IPS DF 6.9 (cell line): ENCODE data around the gene HIVEP1.

ENCODE experiments used
- DNase-seq: peaks from one replicate; pipeline ENCODE4 v3.0.0-alpha.2; 2013; ENCODE audit warnings: low read depth, low spot score
- H3K27ac ChIP-seq: one replicate; pipeline ENCODE4 v1.5.1; 2013; ENCODE audit warnings: low read length, control low read depth
- H3K27me3 ChIP-seq: 2 replicates; pipeline ENCODE4 v1.6.1; 2013; ENCODE audit warnings: mild to moderate bottlenecking, low read length; ENCODE audit not compliant: control insufficient read depth, insufficient read depth
- H3K36me3 ChIP-seq: 2 replicates; pipeline ENCODE4 v1.6.1; 2013; ENCODE audit warnings: low read length; ENCODE audit not compliant: control insufficient read depth, insufficient read depth
- H3K4me1 ChIP-seq: 2 replicates; pipeline ENCODE4 v1.6.1; 2013; ENCODE audit warnings: low read length; ENCODE audit not compliant: control insufficient read depth, insufficient read depth
- H3K4me3 ChIP-seq: 2 replicates; pipeline ENCODE4 v1.5.1; 2013; ENCODE audit warnings: mild to moderate bottlenecking, low read length
- H3K9me3 ChIP-seq: 2 replicates; pipeline ENCODE4 v1.6.1; 2013; ENCODE audit warnings: low read length, inconsistent platforms; ENCODE audit not compliant: control insufficient read depth, insufficient read depth
- WGBS: extraction: QIAGEN DNeasy Blood & Tissue Kit; methylation state at CpG from one replicate; pipeline ENCODE4 v1.1.7; 2013; ENCODE audit warnings: mixed read lengths, missing lambda C conversion rate; ENCODE audit not compliant: insufficient read length, insufficient coverage; 5-methylcytosine and 5-hydroxymethylcytosine counted together

The HIVEP1 gene

DNA sequence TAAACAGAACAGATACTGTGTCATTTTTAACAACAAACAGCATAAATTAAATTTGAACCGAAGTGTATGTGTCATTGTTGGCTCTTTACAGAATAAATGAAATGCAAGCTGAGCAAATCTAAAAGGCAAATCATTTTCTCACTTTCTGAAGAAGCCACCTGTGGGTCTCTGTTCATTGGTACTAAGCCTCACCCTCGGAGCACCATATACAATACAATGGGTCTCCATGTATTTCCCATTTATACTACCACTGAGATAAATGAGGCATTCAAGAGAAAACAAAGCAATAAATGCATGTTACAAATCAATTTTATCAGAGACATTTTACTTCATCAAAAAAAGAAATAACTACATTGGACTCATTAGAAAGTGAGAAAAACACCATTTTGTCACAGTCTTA is 38.9 kb upstream of the HIVEP1 start:
- no peak for DNase-seq
- Histone ChIP-seq H3K27ac (no peak overlapping the region), H3K27me3 (no peaks in the 10 kb centered on the region; the same call in 1 of the 2 replicates), H3K9me3 (no peaks in the 10 kb centered on the region), H3K36me3 (no peaks in the 10 kb centered on the region), H3K4me1 (peaks cover 9% of the 10 kb centered on the region; the same call in 1 of the 2 replicates), H3K4me3 (no peak overlapping the region)
- no CpG with 5 or more reads among the region's 2 CpGs for WGBS

DNA sequence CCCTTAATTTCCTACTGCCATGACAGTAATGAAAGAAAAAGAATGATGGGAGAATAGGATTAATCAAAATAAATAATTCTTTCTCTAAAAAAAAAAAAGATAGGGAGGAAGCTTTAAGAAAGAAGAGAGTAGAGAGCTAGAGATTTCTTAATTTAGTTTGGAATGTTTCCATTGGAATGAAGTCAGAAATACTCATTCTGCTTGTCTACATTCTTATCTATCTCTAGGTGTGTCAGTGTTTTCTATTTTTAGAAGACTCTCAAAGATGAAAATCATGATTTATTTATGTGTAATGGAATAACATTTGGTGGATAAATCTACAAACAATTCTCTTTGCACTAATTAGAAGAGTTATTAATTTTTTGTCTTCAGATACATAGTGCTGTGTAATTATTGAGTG is 38.0 kb upstream of the HIVEP1 start:
- Histone ChIP-seq H3K4me1 (peaks cover 9% of the 10 kb centered on the region; the same call in 1 of the 2 replicates), H3K36me3 (no peaks in the 10 kb centered on the region), H3K27me3 (no peaks in the 10 kb centered on the region; the same call in 1 of the 2 replicates), H3K9me3 (no peaks in the 10 kb centered on the region), H3K4me3 (no peak overlapping the region), H3K27ac (no peak overlapping the region)
- DNase-seq: no peak

DNA sequence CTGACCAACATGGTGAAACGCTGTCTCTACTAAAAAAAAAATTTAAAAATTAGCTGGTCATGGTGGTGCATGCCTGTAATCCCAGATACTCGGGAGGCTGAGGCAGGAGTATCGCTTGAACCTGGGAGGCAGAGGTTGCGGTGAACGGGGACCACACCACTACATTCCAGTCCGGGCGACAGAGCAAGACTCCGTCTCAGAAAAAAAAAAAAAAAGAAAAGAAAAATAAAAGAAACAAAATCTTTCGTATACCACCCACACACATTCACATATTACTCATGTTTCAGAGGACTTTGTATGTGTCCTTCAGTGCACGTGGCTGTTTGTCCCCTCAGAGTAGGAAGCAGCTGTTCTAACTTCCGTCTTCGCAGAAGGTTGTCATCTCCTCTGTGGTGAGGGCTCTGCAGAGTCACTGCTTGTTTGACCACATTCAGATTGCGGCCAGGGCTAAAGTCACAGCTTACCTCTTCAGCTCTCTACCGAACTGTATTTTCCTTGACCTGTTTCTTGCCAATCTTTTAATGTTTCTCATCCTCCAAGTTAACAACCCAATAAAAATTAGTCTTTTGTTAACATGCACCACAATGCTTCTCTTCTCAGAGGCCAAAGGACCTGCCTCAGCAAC is 36.6 kb upstream of the HIVEP1 start:
- no CpG with 5 or more reads among the region's 14 CpGs for WGBS
- DNase-seq: no peak
- H3K36me3 ChIP-seq: no peaks in the 10 kb centered on the region
- H3K4me3 ChIP-seq: no peak overlapping the region
- H3K27me3 ChIP-seq: no peaks in the 10 kb centered on the region; the same call in 1 of the 2 replicates
- no peak overlapping the region for H3K27ac ChIP-seq
- H3K9me3 ChIP-seq: no peaks in the 10 kb centered on the region
- H3K4me1 ChIP-seq: peaks cover 9% of the 10 kb centered on the region; the same call in 1 of the 2 replicates

DNA sequence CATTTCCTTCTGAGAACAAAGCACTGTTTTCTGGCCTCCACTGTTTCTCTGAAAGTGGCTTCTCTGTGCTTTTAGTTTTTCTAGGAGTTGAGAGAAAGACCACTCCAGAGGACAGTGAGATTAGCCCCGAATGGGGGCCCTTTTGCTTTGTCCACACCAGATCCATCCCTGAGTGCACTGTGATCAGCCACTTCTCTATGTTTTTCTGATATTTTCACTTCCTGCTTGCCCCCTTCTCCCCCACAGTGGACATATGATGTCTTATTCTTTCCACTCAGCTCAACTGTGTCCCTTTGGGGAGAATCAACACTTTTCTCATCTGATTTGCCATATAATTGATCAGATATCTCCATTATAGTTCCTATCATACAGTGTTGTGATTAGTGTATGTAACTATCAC is 35.6 kb upstream of the HIVEP1 start:
- no peak for DNase-seq
- Histone ChIP-seq H3K27ac (no peak overlapping the region), H3K36me3 (no peaks in the 10 kb centered on the region), H3K4me3 (no peak overlapping the region), H3K9me3 (no peaks in the 10 kb centered on the region), H3K27me3 (no peaks in the 10 kb centered on the region; the same call in 1 of the 2 replicates), H3K4me1 (peaks cover 9% of the 10 kb centered on the region; the same call in 1 of the 2 replicates)
- WGBS: no CpG with 5 or more reads among the region's 1 CpG

DNA sequence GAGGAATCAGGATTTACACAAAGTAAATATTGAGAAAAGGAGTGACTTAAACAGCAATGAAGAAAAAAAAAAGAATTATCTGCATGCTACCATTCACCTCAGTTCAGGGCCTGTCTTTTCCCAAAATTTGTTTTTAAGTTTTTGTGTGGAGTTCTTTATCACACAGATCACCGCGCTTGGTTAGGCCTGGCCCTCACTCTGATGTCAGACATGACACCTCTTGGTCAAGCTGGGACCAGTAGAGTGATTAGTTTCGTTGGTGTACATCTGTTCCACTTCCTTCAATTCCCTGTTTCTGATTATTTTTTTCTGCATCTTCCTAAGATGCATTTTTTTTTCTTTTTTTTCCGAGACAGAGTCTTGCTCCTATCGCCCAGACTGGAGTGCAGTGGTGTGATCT is 34.9 kb upstream of the HIVEP1 start:
- WGBS: no CpG with 5 or more reads among the region's 5 CpGs
- Histone ChIP-seq H3K36me3 (no peaks in the 10 kb centered on the region), H3K4me3 (no peak overlapping the region), H3K4me1 (peaks cover 8% of the 10 kb centered on the region; the same call in 1 of the 2 replicates), H3K27ac (no peak overlapping the region), H3K27me3 (no peaks in the 10 kb centered on the region; the same call in 1 of the 2 replicates), H3K9me3 (no peaks in the 10 kb centered on the region)
- no peak for DNase-seq

DNA sequence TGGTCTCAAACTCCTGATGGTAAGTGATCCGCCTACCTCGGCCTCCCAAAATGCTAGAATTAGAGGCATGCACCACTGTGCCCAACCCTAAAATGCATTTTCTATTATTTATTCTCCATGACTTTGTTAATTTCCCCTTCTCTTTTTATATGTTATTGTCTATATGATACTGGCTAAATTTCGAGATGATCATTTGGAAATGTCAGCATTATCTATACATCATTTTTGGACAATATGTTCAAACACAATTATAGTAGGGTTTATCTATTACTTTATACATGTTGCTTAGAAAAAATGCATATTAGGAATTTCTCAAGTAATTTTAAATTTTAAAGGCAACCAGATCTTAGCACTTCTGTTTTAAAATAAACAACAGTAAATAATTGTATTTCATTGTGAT is 34.4 kb upstream of the HIVEP1 start:
- Histone ChIP-seq H3K4me1 (peaks cover 2% of the 10 kb centered on the region; the same call in 1 of the 2 replicates), H3K4me3 (no peak overlapping the region), H3K9me3 (no peaks in the 10 kb centered on the region), H3K27me3 (no peaks in the 10 kb centered on the region; the same call in 1 of the 2 replicates), H3K36me3 (no peaks in the 10 kb centered on the region), H3K27ac (no peak overlapping the region)
- no peak for DNase-seq
- no CpG with 5 or more reads among the region's 3 CpGs for WGBS

DNA sequence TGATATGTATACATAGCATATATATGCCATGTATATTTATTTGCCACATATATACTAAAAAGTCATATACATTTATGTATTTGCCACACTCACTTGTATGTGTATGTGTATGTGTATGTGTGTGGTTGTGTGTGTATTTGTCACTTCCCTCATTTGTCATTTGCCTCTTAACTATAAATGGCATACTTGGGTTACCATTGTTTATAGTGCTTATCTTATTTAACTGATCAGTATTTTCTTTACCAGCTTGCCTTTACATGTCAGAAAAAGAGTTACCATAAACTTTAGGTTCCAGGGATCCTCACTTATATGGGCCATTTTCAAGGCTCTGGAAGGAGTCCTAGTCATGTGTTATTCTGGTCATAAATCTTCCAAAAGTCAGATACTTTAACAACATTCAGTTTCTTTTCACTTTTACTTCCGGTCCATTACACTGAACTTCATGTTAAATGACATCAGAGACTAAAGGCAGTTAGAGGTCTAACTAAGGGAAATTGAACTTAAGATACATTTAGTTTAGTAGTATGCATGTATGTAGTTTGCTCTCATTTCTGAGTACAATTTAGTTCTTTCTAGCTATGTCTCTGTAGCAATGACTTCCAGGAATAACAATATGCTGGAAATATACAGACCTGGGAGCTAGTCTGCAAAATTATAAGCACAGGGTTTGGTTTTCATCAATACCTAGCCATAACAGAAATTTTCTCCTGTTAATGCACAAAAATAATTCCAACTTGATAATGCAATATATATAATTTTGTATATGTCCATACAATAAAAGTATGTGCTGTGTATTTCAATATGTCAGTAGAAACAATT is 33.7 kb upstream of the HIVEP1 start:
- H3K36me3 ChIP-seq: no peaks in the 10 kb centered on the region
- 0 out of 2 replicates have a peak, but pooled peaks cover under 1% of the 10 kb centered on the region for H3K4me1 ChIP-seq
- H3K27me3 ChIP-seq: no peaks in the 10 kb centered on the region; the same call in 1 of the 2 replicates
- H3K9me3 ChIP-seq: no peaks in the 10 kb centered on the region
- no CpG with 5 or more reads among the region's 1 CpG for WGBS
- H3K4me3 ChIP-seq: no peak overlapping the region
- DNase-seq: no peak
- no peak overlapping the region for H3K27ac ChIP-seq

DNA sequence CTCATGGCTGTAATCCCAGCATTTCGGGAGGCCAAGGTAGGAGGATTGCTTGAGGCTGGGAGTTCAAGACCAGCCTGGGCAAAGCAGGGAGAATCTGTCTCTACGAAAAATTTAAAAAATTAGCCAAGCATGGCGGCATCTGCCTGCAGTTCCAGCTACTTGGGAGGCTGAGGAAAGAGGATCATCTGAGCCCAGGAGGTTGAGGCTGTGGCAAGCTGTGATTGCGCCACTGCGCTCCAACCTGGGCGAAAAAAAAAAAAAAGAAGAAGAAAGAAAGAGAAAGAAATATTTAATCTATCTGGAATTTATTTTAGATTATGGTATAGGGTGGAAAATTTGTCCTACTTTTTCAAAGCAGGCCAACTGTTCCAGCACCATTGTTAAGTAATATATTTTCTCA is 32.2 kb upstream of the HIVEP1 start:
- H3K27me3 ChIP-seq: no peaks in the 10 kb centered on the region; the same call in 1 of the 2 replicates
- no CpG with 5 or more reads among the region's 6 CpGs for WGBS
- H3K36me3 ChIP-seq: no peaks in the 10 kb centered on the region
- no peak overlapping the region for H3K4me3 ChIP-seq
- H3K27ac ChIP-seq: no peak overlapping the region
- 0 out of 2 replicates have a peak, but pooled peaks cover 2% of the 10 kb centered on the region for H3K4me1 ChIP-seq
- no peak for DNase-seq
- no peaks in the 10 kb centered on the region for H3K9me3 ChIP-seq

DNA sequence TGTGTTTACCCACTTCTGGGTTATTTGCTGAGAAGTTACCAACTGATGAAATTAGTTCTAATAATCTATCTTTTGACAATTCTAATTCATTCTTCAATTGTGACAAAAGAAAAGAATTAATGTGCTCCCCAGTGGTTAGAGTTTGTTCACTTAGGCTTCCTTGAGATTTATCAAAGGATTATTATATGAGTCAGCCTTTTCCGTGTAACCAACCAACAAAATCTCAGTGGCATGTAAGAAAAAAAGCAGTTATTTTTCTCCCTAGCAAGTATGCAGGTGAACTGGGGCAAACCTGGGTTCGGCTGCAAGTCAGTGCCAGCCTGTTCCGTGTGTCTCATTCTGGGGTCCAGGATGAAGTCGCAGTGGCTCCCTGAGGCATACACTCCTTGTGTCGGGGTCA is 28.8 kb upstream of the HIVEP1 start:
- WGBS: no CpG with 5 or more reads among the region's 5 CpGs
- H3K36me3 ChIP-seq: no peaks in the 10 kb centered on the region
- H3K27ac ChIP-seq: no peak overlapping the region
- H3K4me3 ChIP-seq: no peak overlapping the region
- no peak for DNase-seq
- no peaks in the 10 kb centered on the region for H3K9me3 ChIP-seq
- no peaks in the 10 kb centered on the region for H3K27me3 ChIP-seq
- H3K4me1 ChIP-seq: 0 out of 2 replicates have a peak, but pooled peaks cover 2% of the 10 kb centered on the region

DNA sequence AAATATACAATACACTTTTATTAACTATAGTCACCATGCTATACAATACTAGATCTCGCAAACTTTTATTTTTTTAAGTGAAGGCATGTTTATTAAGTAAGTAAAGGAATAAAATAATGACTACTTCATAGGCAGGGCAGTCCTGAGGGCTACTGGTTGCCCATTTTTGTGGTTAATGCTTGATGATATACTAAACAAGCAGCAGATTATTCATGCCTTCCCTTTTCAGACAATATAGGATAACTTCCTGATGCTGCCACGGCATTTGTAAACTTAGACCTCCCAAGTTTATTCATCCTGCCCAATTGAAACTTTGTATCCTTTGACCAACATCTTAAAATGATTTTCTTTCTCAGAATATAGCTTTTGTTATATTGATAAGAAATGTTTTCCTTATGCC is 24.7 kb upstream of the HIVEP1 start:
- H3K4me1 ChIP-seq: 0 out of 2 replicates have a peak, but pooled peaks cover 2% of the 10 kb centered on the region
- no peaks in the 10 kb centered on the region for H3K27me3 ChIP-seq
- no peak for DNase-seq
- no peaks in the 10 kb centered on the region for H3K9me3 ChIP-seq
- no peak overlapping the region for H3K27ac ChIP-seq
- no CpG with 5 or more reads among the region's 2 CpGs for WGBS
- H3K36me3 ChIP-seq: no peaks in the 10 kb centered on the region
- no peak overlapping the region for H3K4me3 ChIP-seq
